Neural crest cell (in vitro differentiated cells): ENCODE measurements around the gene IGF1R. TPM values are rescaled to one million over a fixed set of nuclear protein-coding genes. Genes with fewer than 3 reads are reported as not detected.
A peak's percentile ranks its signal among the peaks of the same experiment; 100 is the strongest.

Experiments
- DNase-seq: peaks from one replicate; pipeline ENCODE4 v3.0.0; 2021; ENCODE audit warnings: low read depth, mixed read lengths, low spot score
- H3K27ac Mint-ChIP-seq: one replicate; pipeline ENCODE4 v1.8.0; 2021; ENCODE audit warnings: mild to moderate bottlenecking, mixed read lengths; ENCODE audit not compliant: unreplicated experiment
- H3K27me3 Mint-ChIP-seq: 2 replicates; pipeline ENCODE4 v1.8.0; 2021; ENCODE audit warnings: low read depth, mild to moderate bottlenecking, mixed read lengths
- H3K36me3 Mint-ChIP-seq: 2 replicates; pipeline ENCODE4 v1.8.0; 2021; ENCODE audit warnings: low read depth, mild to moderate bottlenecking, mixed read lengths
- H3K4me1 Mint-ChIP-seq: 2 replicates; pipeline ENCODE4 v1.8.0; 2021; ENCODE audit warnings: mixed read lengths
- H3K4me3 Mint-ChIP-seq: one replicate; pipeline ENCODE4 v1.8.0; 2021; ENCODE audit warnings: mild to moderate bottlenecking, mixed read lengths
- H3K9me3 Mint-ChIP-seq: 2 replicates; pipeline ENCODE4 v1.8.0; 2021; ENCODE audit warnings: mixed read lengths
- CTCF ChIP-seq: fragments of 200-600 bp; sonication (generic); conservative IDR thresholded peaks from 2 replicates; pipeline ENCODE4 v1.5.0; 2021; ENCODE audit warnings: antibody characterized with exemption, mild to moderate bottlenecking
- total RNA-seq: library from RNA; stranded (reverse); gene quantifications from 2 replicates; pipeline ENCODE4 v1.2.1, GENCODE V29; 2021

Gene IGF1R
- total RNA-seq, 1 donor from 2014 or later = 67.6 TPM

- Mint-ChIP-seq H3K36me3 (no peaks in the 10 kb centered on the region), H3K27ac (no peak overlapping the region), H3K9me3 (no peaks in the 10 kb centered on the region), H3K4me1 (peaks cover 42% of the 10 kb centered on the region), H3K4me3 (no peak overlapping the region), H3K27me3 (no peaks in the 10 kb centered on the region)
- no peak for TF ChIP-seq CTCF
- no peak for DNase-seq
These were observed 130.6 kb downstream of the IGF1R start for GRCh38 chr15:98778960-98779359.

DNA sequence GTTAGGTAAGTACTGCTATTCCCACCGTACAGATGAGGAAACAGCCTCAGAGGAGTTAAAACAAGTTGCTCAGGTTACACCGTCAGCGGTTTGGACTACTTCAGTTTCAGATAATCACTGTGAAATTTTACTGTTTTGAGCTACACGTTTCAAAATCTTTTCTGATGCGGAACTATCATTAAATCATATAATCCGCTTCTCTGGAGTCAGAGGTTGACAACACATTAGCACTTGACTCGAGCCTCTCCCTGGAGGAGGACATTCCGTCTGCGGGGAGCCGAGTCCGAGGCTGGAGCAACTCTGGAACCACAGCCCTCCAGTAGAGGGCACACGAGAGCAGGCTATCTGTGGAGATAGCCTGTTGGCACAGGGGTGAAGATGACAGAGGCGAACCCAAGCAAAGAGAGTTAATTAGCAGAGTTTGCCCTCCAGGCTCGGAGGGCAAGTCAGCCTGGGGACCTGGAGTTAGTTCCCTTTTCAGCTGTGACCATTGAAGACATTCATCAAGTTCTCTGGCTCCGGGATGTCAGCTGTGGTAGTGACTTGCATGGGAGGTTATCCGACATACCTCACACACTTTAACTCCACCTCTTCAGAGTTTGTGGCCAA is 131.2 kb downstream of the IGF1R start:
- Mint-ChIP-seq H3K27ac (no peak overlapping the region), H3K9me3 (no peaks in the 10 kb centered on the region), H3K4me3 (no peak overlapping the region), H3K27me3 (no peaks in the 10 kb centered on the region), H3K4me1 (peaks cover 40% of the 10 kb centered on the region), H3K36me3 (no peaks in the 10 kb centered on the region)
- peak; percentile 86 for DNase-seq
- peak; percentile 97 for TF ChIP-seq CTCF

DNA sequence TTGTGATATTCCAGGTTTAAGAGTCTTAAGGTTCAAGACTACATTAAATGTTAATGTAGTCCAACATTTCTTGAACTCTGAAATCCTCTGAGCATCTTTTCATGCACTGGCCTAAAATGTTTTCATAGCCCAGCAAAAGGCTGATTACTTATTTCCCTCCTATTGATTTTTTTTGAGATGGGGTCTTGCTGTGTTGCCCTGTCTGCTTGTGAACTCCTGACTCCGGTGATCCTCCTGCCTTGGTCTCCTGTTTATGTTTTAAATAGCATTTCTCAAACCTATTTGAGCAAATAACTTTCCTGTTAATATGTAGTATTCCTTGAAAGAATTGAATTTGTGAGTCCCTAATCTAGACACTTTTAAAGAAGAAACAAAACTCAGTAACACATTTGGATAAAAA is 133.5 kb downstream of the IGF1R start:
- Mint-ChIP-seq H3K4me1 (peaks cover 53% of the 10 kb centered on the region), H3K27me3 (no peaks in the 10 kb centered on the region), H3K36me3 (no peaks in the 10 kb centered on the region), H3K9me3 (no peaks in the 10 kb centered on the region), H3K4me3 (no peak overlapping the region), H3K27ac (no peak overlapping the region)
- TF ChIP-seq CTCF = no peak
- no peak for DNase-seq

DNA sequence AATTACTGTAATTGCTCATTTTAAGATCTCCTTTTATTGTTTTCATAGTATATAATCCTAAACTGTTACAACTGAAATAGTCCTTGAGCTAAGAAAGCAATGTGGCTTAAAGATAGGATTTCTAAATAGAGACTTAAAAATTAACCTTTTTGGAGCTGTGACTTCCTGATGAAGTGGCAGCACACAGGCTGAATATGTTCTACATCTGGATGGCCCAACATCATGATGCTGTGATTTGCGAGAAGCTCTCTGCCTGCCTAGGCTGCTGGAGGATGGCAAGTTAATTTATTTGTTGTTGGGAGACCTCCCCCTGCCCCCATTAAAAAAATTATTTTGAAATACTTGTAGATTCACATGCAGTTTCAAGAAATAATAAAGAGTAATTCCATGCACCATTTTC is 134.5 kb downstream of the IGF1R start:
- Mint-ChIP-seq H3K4me3 (no peak overlapping the region), H3K9me3 (no peaks in the 10 kb centered on the region), H3K36me3 (no peaks in the 10 kb centered on the region), H3K27ac (no peak overlapping the region), H3K4me1 (peaks cover 55% of the 10 kb centered on the region), H3K27me3 (no peaks in the 10 kb centered on the region)
- no peak for DNase-seq
- no peak for TF ChIP-seq CTCF

GRCh38 chr15:98785431-98785806 is 137.1 kb downstream of the IGF1R start:
- no peak for DNase-seq
- H3K27ac Mint-ChIP-seq = peak overlapping the region; percentile 12
- peaks cover 67% of the 10 kb centered on the region for H3K4me1 Mint-ChIP-seq
- H3K4me3 Mint-ChIP-seq = peak overlapping the region; percentile 21
- no peaks in the 10 kb centered on the region for H3K27me3 Mint-ChIP-seq
- H3K36me3 Mint-ChIP-seq = no peaks in the 10 kb centered on the region
- TF ChIP-seq CTCF = no peak
- no peaks in the 10 kb centered on the region for H3K9me3 Mint-ChIP-seq
